Kidney epithelial cell (primary cell): ENCODE data around the gene KAT5. TPM values are rescaled to one million over a fixed set of nuclear protein-coding genes. Genes with fewer than 3 reads are reported as not detected.
"Not testable (repeated sequence)": the region's sequence is repeated elsewhere in the genome, so short reads cannot be mapped to it uniquely, and the experiment has no call there.

Experiments
- DNase-seq: peaks from one replicate; pipeline ENCODE4 v3.0.0-alpha.2; 2010; ENCODE audit warnings: low read depth
- H3K27me3 ChIP-seq: 2 replicates; pipeline ENCODE4 v1.6.0; 2011; ENCODE audit warnings: low read length; ENCODE audit not compliant: control insufficient read depth, insufficient read depth
- H3K36me3 ChIP-seq: 2 replicates; pipeline ENCODE4 v1.5.1; 2011; ENCODE audit warnings: low read length; ENCODE audit not compliant: control insufficient read depth, insufficient read depth
- H3K4me3 ChIP-seq: 2 replicates; pipeline ENCODE4 v1.5.1; 2011; ENCODE audit warnings: low read depth, mild to moderate bottlenecking, control low read depth, low read length
- CTCF ChIP-seq: IDR thresholded peaks from 2 replicates; pipeline ENCODE4 v1.5.1; 2011; ENCODE audit warnings: mild to moderate bottlenecking, moderate library complexity, low read length, control low read depth, inconsistent platforms; ENCODE audit not compliant: insufficient read depth, poor library complexity, severe bottlenecking
- total RNA-seq: library from RNA; depleted of rRNA; stranded (reverse); fragments of >200 nt; gene quantifications from 2 replicates; pipeline ENCODE4 v1.2.3, GENCODE V29; 2015

Gene KAT5
- total RNA-seq, 1 donor from 2014 or later: 73.3 TPM

DNA sequence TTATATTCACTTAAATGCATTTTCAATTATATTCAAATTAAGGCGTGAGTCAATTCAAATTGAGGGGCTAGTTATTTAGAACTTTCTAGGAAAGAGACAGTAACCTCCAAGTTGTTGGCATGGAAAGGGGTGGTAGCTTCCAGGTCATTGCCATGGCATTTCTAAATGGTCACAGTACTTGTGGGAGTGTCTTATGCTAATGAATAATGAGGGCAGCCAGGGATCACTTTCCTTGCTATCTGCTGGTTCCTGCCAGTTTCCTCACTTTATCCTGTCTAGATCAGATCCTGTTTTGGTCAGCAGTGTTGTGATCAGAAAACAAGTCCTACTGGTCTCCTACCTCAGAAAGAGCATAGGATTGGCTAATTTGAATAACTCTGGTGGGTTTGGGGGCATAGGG is 30.3 kb downstream of the KAT5 start:
- H3K4me3 ChIP-seq: no peak overlapping the region
- peaks cover 4% of the 10 kb centered on the region for H3K27me3 ChIP-seq
- TF ChIP-seq CTCF: no peak
- no peaks in the 10 kb centered on the region for H3K36me3 ChIP-seq
- no peak for DNase-seq

DNA sequence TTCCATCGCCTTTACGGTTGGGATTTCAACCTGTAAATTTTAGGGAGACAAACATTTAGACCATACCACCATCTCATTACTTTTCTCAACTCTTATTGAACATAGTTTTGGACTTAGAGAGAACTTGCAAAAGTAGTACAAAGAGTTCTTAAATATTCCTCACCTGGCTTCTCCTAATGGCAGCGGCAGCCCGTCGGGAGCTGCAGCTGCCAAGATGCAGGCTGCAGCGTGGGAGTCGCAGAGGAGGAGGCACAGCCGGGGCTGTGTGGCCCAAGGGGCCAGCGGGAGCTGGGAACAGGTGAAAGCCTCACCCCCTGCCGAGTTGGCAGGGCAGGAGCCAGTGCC is 31.6 kb downstream of the KAT5 start:
- no peaks in the 10 kb centered on the region for H3K36me3 ChIP-seq
- TF ChIP-seq CTCF: no peak
- DNase-seq: no peak
- H3K27me3 ChIP-seq: peaks cover 4% of the 10 kb centered on the region
- H3K4me3 ChIP-seq: no peak overlapping the region

DNA sequence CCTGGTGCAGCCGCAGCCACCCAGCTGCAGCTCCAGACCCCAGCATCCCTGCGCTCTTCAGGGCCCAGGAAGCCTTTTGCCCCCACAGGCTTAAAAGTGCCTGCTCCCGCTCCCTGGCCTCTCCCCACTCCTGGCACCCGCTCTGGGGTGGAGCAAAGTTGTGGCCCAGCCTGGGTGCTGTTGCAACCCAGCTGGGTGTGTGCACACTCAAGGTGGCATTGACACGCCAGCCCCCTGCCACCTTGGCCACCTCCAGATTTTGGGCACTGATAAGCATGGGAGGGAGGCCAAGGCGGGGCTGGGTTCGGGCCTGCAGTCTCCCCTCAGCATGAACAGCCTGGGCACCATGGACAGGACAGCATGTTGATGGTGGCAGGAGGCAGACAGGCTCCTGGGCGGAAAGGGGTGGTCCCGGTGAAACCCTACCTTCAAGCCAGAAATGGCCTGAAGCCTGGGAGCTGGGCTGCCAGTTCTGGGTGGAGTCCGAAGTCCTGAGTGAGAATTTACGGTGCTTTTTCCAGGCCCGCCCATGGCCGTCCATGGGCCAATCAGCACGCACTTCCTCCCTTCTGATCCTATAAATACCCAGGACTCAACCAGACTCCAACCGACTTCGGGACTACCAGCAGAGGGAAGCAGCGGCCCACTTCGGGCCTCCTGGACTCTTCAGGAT is 32.1 kb downstream of the KAT5 start:
- TF ChIP-seq CTCF: peak; percentile 16
- Histone ChIP-seq H3K4me3 (no peak overlapping the region), H3K27me3 (peaks cover 4% of the 10 kb centered on the region), H3K36me3 (no peaks in the 10 kb centered on the region)
- no peak for DNase-seq

DNA sequence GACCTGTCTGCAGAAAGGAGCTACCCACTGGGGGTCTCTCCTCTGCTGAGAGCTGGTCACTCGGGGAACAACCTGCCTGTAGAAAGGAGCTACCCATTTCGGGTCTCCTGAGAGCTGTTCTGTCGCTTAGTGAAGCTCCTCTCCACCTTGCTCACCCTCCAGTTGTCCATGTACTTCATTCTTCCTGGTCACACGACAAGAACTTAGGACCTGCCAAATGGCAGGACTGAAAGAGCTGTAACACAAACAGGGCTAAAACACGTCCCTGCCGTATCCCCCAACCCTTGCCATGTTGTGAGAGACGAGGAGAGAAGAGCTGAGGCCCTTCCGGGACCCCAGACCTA is 32.6 kb downstream of the KAT5 start:
- no peak for TF ChIP-seq CTCF
- DNase-seq: no peak
- H3K36me3 ChIP-seq: no peaks in the 10 kb centered on the region
- peaks cover 6% of the 10 kb centered on the region for H3K27me3 ChIP-seq
- H3K4me3 ChIP-seq: no peak overlapping the region

- no peak for TF ChIP-seq CTCF
Measured at GRCh38 chr11:65745049-65745448, 33.0 kb downstream of the KAT5 start.

DNA sequence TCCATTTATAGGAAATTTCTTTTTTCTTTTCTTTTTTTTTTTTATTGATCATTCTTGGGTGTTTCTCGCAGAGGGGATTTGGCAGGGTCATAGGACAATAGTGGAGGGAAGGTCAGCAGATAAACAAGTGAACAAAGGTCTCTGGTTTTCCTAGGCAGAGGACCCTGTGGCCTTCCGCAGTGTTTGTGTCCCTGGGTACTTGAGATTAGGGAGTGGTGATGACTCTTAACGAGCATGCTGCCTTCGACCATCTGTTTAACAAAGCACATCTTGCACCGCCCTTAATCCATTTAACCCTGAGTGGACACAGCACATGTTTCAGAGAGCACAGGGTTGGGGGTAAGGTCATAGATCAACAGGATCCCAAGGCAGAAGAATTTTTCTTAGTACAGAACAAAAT is 50.1 kb downstream of the KAT5 start:
- not testable (repeated sequence) for DNase-seq, H3K4me3 ChIP-seq, H3K27me3 ChIP-seq, H3K36me3 ChIP-seq

More at GRCh38 chr11:65745049-65745448, 33.0 kb downstream of the KAT5 start:
- no peak for DNase-seq
- peaks cover 6% of the 10 kb centered on the region for H3K27me3 ChIP-seq
- no peaks in the 10 kb centered on the region for H3K36me3 ChIP-seq
- H3K4me3 ChIP-seq: no peak overlapping the region

DNA sequence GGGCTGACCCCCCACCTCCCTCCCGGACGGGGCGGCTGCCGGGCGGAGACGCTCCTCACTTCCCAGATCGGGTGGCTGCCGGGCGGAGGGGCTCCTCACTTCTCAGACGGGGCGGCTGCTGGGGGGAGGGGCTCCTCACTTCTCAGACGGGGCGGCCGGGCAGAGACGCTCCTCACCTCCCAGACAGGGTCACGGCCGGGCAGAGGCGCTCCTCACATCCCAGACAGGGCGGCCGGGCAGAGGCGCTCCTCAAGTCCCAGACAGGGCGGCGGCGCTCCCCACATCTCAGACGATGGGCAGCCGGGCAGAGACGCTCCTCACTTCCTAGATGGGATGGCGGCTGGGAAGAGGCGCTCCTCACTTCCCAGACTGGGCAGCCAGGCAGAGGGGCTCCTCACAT is 50.8 kb downstream of the KAT5 start:
- not testable (repeated sequence) for H3K36me3 ChIP-seq, DNase-seq, H3K4me3 ChIP-seq, H3K27me3 ChIP-seq
